ENCODE data around the gene CDK13.

DNA sequence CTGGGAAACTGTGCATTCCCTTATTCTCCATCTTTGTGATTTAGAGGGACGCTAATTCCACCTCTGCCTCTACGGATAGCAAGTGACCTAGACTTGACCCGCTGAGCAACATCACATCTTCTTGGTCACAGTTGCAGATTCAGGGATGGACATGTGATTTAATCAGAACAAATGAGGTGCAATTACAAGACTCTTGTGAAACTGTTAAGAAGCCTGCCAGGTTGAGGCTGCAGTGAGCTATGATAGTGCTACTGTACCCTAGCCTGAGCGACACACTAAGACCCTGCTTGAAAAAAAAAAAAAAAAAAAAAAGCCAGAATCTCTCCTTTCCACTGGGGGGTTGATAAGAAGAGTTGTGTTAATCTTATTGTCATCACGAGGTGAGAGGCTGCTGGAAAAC lies 170.0 kb downstream of the CDK13 start:
- TF ChIP-seq POLR2A (IDR thresholded peaks at IDR 0.05) = no peak
- TF ChIP-seq, protein P1, sequence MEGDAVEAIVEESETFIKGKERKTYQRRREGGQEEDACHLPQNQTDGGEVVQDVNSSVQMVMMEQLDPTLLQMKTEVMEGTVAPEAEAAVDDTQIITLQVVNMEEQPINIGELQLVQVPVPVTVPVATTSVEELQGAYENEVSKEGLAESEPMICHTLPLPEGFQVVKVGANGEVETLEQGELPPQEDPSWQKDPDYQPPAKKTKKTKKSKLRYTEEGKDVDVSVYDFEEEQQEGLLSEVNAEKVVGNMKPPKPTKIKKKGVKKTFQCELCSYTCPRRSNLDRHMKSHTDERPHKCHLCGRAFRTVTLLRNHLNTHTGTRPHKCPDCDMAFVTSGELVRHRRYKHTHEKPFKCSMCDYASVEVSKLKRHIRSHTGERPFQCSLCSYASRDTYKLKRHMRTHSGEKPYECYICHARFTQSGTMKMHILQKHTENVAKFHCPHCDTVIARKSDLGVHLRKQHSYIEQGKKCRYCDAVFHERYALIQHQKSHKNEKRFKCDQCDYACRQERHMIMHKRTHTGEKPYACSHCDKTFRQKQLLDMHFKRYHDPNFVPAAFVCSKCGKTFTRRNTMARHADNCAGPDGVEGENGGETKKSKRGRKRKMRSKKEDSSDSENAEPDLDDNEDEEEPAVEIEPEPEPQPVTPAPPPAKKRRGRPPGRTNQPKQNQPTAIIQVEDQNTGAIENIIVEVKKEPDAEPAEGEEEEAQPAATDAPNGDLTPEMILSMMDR (IDR thresholded peaks at IDR 0.05) = no peak

Data from uterus (tissue), 2 donors.